Prostate gland (tissue), 2 donors: Measurements from ENCODE around the gene ISX. TPM values are rescaled to one million over a fixed set of nuclear protein-coding genes. Genes with fewer than 3 reads are reported as not detected.

Experiments
- DNase-seq: peaks from one replicate; pipeline ENCODE4 v3.0.0-alpha.2; 2019; ENCODE audit warnings: low spot score
- H3K27ac ChIP-seq, 2 donors: fragments of 200-600 bp; sonication (generic); 2 replicates each; pipeline ENCODE4 v1.5.1; 2017 to 2019
- H3K27me3 ChIP-seq: fragments of 200-600 bp; sonication (generic); replicated peaks from 2 replicates; pipeline ENCODE4 v1.5.1; 2019; ENCODE audit not compliant: insufficient read depth
- H3K36me3 ChIP-seq, 2 donors: fragments of 200-600 bp; sonication (generic); 1 replicate in 1 of 2; 2 replicates in 1 of 2; pipeline versions ENCODE4 v1.5.1 to v1.8.1; 2017 to 2019
- H3K4me1 ChIP-seq: fragments of 200-600 bp; sonication (generic); replicated peaks from 2 replicates; pipeline ENCODE4 v1.5.1; 2019
- H3K4me3 ChIP-seq, 2 donors: fragments of 200-600 bp; sonication (generic); 2 replicates each; pipeline ENCODE4 v1.5.1; 2017 to 2019
- H3K9me3 ChIP-seq: fragments of 200-600 bp; sonication (generic); 2 replicates; pipeline ENCODE4 v1.5.1; 2017
- CTCF ChIP-seq, 4 experiments: fragments of 200-600 bp in 2 of 4; fragments of 450-650 bp in 2 of 4; sonication (generic) in 2 of 4; IDR thresholded peaks; 1 replicate in 3 of 4; 2 replicates in 1 of 4; pipeline ENCODE4 v1.5.1; 2016 to 2019; ENCODE audit warnings: antibody characterized with exemption in 4 of 4, mild to moderate bottlenecking in 2 of 4, moderate library complexity in 2 of 4
- POLR2A ChIP-seq: fragments of 450-650 bp; IDR thresholded peaks from one replicate; pipeline ENCODE4 v1.6.1; 2016; ENCODE audit warnings: antibody characterized with exemption, mild to moderate bottlenecking
- POLR2AphosphoS5 ChIP-seq: sonication (generic); formaldehyde crosslinking; IDR thresholded peaks from one replicate; pipeline ENCODE4 v1.6.1; 2017; ENCODE audit warnings: antibody characterized with exemption
- WGBS: methylation state at CpG from one replicate; pipeline ENCODE4 v1.1.5; 2018; 5-methylcytosine and 5-hydroxymethylcytosine counted together
- intact Hi-C: fragments of 100-400 bp; cut with DNase I; formaldehyde crosslinking; loops from one replicate; pipeline ENCODE4 v1.14.2; 2022
- total RNA-seq, 2 donors: library from RNA; depleted of rRNA; stranded (reverse); fragments of >200 nt; gene quantifications; one replicate each; pipeline ENCODE4 v1.1.0, GENCODE V29; 2016

The ISX gene
- total RNA-seq, 2 donors from 2014 or later = 0.14 to 1.9 TPM

GRCh38 chr22:35076630-35077029 is 10.7 kb downstream of the ISX start:
- 74% methylated on average over 6 of the region's 6 CpGs for WGBS
- DNase-seq = no peak
- Histone ChIP-seq H3K9me3 (no peaks in the 10 kb centered on the region), H3K27me3 (no peaks in the 10 kb centered on the region), H3K36me3 (no peaks in the 10 kb centered on the region), H3K4me3 (no peak overlapping the region), H3K27ac (no peak overlapping the region), H3K4me1 (no peaks in the 10 kb centered on the region)
- intact Hi-C loops = no loop called here
- TF ChIP-seq POLR2A = no peak
- no peak for TF ChIP-seq POLR2AphosphoS5
- TF ChIP-seq CTCF (IDR thresholded peaks at IDR 0.05) = no peak

- no peak for TF ChIP-seq POLR2A
- TF ChIP-seq POLR2AphosphoS5 = peak; percentile 79
- intact Hi-C loops = no loop called here
- no peak overlapping the region for H3K27ac ChIP-seq
- DNase-seq = peak; percentile 74
- H3K9me3 ChIP-seq = no peaks in the 10 kb centered on the region
- H3K36me3 ChIP-seq = no peaks in the 10 kb centered on the region
- WGBS = 24% methylated on average over 3 of the region's 3 CpGs
- no peaks in the 10 kb centered on the region for H3K4me1 ChIP-seq
- H3K27me3 ChIP-seq = no peaks in the 10 kb centered on the region
- H3K4me3 ChIP-seq = no peak overlapping the region
These were observed 19.7 kb downstream of the ISX start for GRCh38 chr22:35085621-35086020.

GRCh38 chr22:35089139-35089538 is 23.2 kb downstream of the ISX start:
- H3K27me3 ChIP-seq = no peaks in the 10 kb centered on the region
- 83% methylated on average over 1 of the region's 1 CpG for WGBS
- no peak overlapping the region for H3K4me3 ChIP-seq
- H3K4me1 ChIP-seq = no peaks in the 10 kb centered on the region
- no peaks in the 10 kb centered on the region for H3K9me3 ChIP-seq
- intact Hi-C loops = no loop called here
- TF ChIP-seq POLR2A (no peak), POLR2AphosphoS5 (no peak), CTCF (IDR thresholded peaks at IDR 0.05) (no peak)
- no peaks in the 10 kb centered on the region for H3K36me3 ChIP-seq
- DNase-seq = no peak
- no peak overlapping the region for H3K27ac ChIP-seq

GRCh38 chr22:35092406-35092805 is 26.4 kb downstream of the ISX start:
- Histone ChIP-seq H3K27ac (no peak overlapping the region), H3K4me1 (no peaks in the 10 kb centered on the region), H3K4me3 (no peak overlapping the region), H3K36me3 (no peaks in the 10 kb centered on the region), H3K9me3 (no peaks in the 10 kb centered on the region), H3K27me3 (no peaks in the 10 kb centered on the region)
- WGBS = 23% methylated on average over 1 of the region's 1 CpG
- no peak for TF ChIP-seq POLR2A
- TF ChIP-seq CTCF (IDR thresholded peaks at IDR 0.05) = no peak
- no peak for TF ChIP-seq POLR2AphosphoS5
- no peak for DNase-seq
- intact Hi-C loops = no loop called here

GRCh38 chr22:35098921-35099320 is 33.0 kb downstream of the ISX start:
- H3K27me3 ChIP-seq = no peaks in the 10 kb centered on the region
- H3K4me3 ChIP-seq = no peak overlapping the region
- WGBS = 42% methylated on average over 3 of the region's 3 CpGs
- no peak for DNase-seq
- no peaks in the 10 kb centered on the region for H3K9me3 ChIP-seq
- TF ChIP-seq CTCF (IDR thresholded peaks at IDR 0.05) (no peak), POLR2A (no peak), POLR2AphosphoS5 (no peak)
- no peaks in the 10 kb centered on the region for H3K4me1 ChIP-seq
- no peaks in the 10 kb centered on the region for H3K36me3 ChIP-seq
- intact Hi-C loops = no loop called here
- H3K27ac ChIP-seq = no peak overlapping the region
